ENCODE measurements around the gene UGT1A10.

The UGT1A10 gene

DNA sequence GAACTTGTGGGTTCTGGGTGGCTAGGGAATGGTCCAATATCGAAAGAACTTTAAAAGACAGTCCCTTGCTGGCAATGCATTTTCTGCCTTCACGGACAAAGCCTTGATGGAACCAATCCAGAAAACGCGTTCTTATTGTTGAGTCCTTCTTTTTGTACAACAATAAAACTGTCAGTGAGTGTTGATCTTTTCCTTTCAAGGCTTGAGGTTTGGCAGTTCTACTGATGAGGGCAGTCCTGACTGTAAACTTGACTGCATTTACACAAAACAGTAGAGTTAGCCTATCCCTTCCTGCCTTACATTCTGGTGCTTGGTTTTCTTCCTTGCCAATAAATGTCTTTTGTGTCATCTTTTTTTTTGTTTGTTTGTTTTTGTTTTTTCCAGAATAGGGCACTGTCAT lies 42.9 kb downstream of the UGT1A10 start:
- Histone ChIP-seq H2AFZ (no peak overlapping the region), H3K4me2 (ENCODE audit: low read length) (no peak overlapping the region), H3K27ac (no peak overlapping the region), H3K9ac (no peak overlapping the region), H3K27me3 (ENCODE audit: control insufficient read depth, insufficient read depth, low read length) (no peaks in the 10 kb centered on the region), H3K4me3 (ENCODE audit: low read depth, low read length) (no peak overlapping the region), H3K36me3 (ENCODE audit: control insufficient read depth, insufficient read depth, low read length) (no peaks in the 10 kb centered on the region), H3K79me2 (no peaks in the 10 kb centered on the region), H3K4me1 (no peaks in the 10 kb centered on the region), H3K9me3 (ENCODE audit: control insufficient read depth, low read length) (no peaks in the 10 kb centered on the region)
- no peak for TF ChIP-seq CTCF (IDR thresholded peaks at IDR 0.05)

- Histone ChIP-seq H3K4me3 (ENCODE audit: low read depth, low read length) (no peak overlapping the region), H3K9me3 (ENCODE audit: control insufficient read depth, low read length) (no peaks in the 10 kb centered on the region), H3K79me2 (no peaks in the 10 kb centered on the region), H3K27me3 (ENCODE audit: control insufficient read depth, insufficient read depth, low read length) (no peaks in the 10 kb centered on the region), H3K27ac (no peak overlapping the region), H2AFZ (no peak overlapping the region), H3K36me3 (ENCODE audit: control insufficient read depth, insufficient read depth, low read length) (no peaks in the 10 kb centered on the region), H3K4me1 (no peaks in the 10 kb centered on the region), H3K9ac (no peak overlapping the region), H3K4me2 (ENCODE audit: low read length) (no peak overlapping the region)
- TF ChIP-seq CTCF (IDR thresholded peaks at IDR 0.05): no peak
Observed at GRCh38 chr2:233680361-233681045, 44.3 kb downstream of the UGT1A10 start.

DNA sequence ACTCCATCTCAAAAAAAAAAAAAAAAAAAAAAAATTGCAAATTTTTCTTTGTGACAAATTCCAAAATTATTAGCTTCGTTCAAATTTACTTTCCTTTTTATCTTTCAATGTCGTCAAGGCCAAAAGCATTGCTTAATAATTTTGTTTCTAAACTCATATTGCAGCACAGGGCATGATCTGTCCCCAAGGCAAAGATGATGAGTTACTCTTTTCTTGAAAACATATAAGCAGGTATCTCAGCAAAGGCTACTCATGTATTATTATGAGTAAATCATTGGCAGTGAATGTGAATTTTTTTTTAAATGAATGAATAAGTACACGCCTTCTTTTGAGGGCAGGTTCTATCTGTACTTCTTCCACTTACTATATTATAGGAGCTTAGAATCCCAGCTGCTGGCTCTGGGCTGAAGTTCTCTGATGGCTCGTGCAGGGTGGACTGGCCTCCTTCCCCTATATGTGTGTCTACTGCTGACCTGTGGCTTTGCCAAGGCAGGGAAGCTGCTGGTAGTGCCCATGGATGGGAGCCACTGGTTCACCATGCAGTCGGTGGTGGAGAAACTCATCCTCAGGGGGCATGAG lies 45.4 kb downstream of the UGT1A10 start, which contains the start of gene UGT1A7:
UGT1A7 (plus strand) TSS at position 381 of the 579 bp plus-strand sequence; CDS start at position 418, 37 bp downstream.
- TF ChIP-seq CTCF (IDR thresholded peaks at IDR 0.05): no peak
- no peaks in the 10 kb centered on the region for H3K36me3 ChIP-seq (ENCODE audit: control insufficient read depth, insufficient read depth, low read length)
- H3K79me2 ChIP-seq: no peaks in the 10 kb centered on the region
- H2AFZ ChIP-seq: no peak within 1 kb of the TSS
- H3K9me3 ChIP-seq (ENCODE audit: control insufficient read depth, low read length): no peaks in the 10 kb centered on the region
- H3K4me1 ChIP-seq: no peaks in the 10 kb centered on the region
- no peak within 1 kb of the TSS for H3K4me2 ChIP-seq (ENCODE audit: low read length)
- no peak within 1 kb of the TSS for H3K27ac ChIP-seq
- no peaks in the 10 kb centered on the region for H3K27me3 ChIP-seq (ENCODE audit: control insufficient read depth, insufficient read depth, low read length)
- no peak within 1 kb of the TSS for H3K4me3 ChIP-seq (ENCODE audit: low read depth, low read length)
- no peak within 1 kb of the TSS for H3K9ac ChIP-seq

DNA sequence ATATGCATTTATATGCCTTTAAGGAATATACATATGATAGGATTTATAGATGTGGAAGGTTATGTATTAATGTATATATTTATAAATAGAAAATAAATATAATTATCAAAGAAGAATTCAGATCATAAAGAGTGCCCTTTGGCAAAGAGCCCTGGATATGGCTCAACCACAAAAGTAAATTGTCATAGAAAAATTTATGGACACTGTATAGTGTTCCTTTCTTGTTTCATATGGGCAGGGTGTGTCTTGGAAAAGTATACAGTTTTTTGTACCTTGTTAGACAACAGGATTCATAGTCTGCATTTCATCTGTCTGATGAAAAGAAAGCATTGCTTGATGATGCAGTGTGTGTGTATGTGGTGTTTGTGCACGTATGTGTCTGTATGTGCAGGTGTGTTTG lies 48.4 kb downstream of the UGT1A10 start:
- H3K4me3 ChIP-seq (ENCODE audit: low read depth, low read length): no peak overlapping the region
- H3K79me2 ChIP-seq: no peaks in the 10 kb centered on the region
- no peak overlapping the region for H3K9ac ChIP-seq
- H3K4me2 ChIP-seq (ENCODE audit: low read length): no peak overlapping the region
- no peak overlapping the region for H2AFZ ChIP-seq
- no peaks in the 10 kb centered on the region for H3K36me3 ChIP-seq (ENCODE audit: control insufficient read depth, insufficient read depth, low read length)
- H3K4me1 ChIP-seq: no peaks in the 10 kb centered on the region
- TF ChIP-seq CTCF (IDR thresholded peaks at IDR 0.05): no peak
- H3K9me3 ChIP-seq (ENCODE audit: control insufficient read depth, low read length): no peaks in the 10 kb centered on the region
- H3K27me3 ChIP-seq (ENCODE audit: control insufficient read depth, insufficient read depth, low read length): no peaks in the 10 kb centered on the region
- H3K27ac ChIP-seq: no peak overlapping the region

- H3K27me3 ChIP-seq (ENCODE audit: control insufficient read depth, insufficient read depth, low read length): no peaks in the 10 kb centered on the region
- H3K36me3 ChIP-seq (ENCODE audit: control insufficient read depth, insufficient read depth, low read length): no peaks in the 10 kb centered on the region
- H3K27ac ChIP-seq: no peak overlapping the region
- H2AFZ ChIP-seq: no peak overlapping the region
- H3K4me3 ChIP-seq (ENCODE audit: low read depth, low read length): no peak overlapping the region
- no peaks in the 10 kb centered on the region for H3K4me1 ChIP-seq
- no peak for TF ChIP-seq CTCF (IDR thresholded peaks at IDR 0.05)
- H3K4me2 ChIP-seq (ENCODE audit: low read length): no peak overlapping the region
- no peaks in the 10 kb centered on the region for H3K9me3 ChIP-seq (ENCODE audit: control insufficient read depth, low read length)
- no peaks in the 10 kb centered on the region for H3K79me2 ChIP-seq
- H3K9ac ChIP-seq: no peak overlapping the region
Observed at GRCh38 chr2:233686928-233687327, 50.7 kb downstream of the UGT1A10 start.
